Upper lobe of left lung (tissue), 6 donors: ENCODE data around the gene OR51S1. TPM values are rescaled to one million over a fixed set of nuclear protein-coding genes. Genes with fewer than 3 reads are reported as not detected.

Experiments
- ATAC-seq, 2 donors: fragments of 200-7000 bp; cut with Tn5 transposase; one replicate each; pipeline ENCODE4 v1.9.1; 2022; ENCODE audit warnings: mild to moderate bottlenecking in 2 of 2, moderate library complexity in 2 of 2; ENCODE audit not compliant: low FRiP score in 2 of 2
- DNase-seq, 2 donors: peaks; one replicate each; pipeline ENCODE4 v3.0.0-alpha.2; 2019 to 2020
- H3K27ac ChIP-seq, 4 donors: fragments of 200-600 bp; sonication (generic); one replicate each; pipeline ENCODE4 v1.5.1; 2016 to 2019
- H3K27me3 ChIP-seq, 4 donors: fragments of 200-600 bp; sonication (generic); one replicate each; pipeline ENCODE4 v1.5.1; 2017 to 2019
- H3K36me3 ChIP-seq, 4 donors: fragments of 200-600 bp; sonication (generic); one replicate each; pipeline ENCODE4 v1.5.1; 2016 to 2019
- H3K4me1 ChIP-seq, 4 donors: fragments of 200-600 bp; sonication (generic); one replicate each; pipeline ENCODE4 v1.5.1; 2018 to 2019
- H3K4me3 ChIP-seq, 4 donors: fragments of 200-600 bp; sonication (generic); one replicate each; pipeline ENCODE4 v1.5.1; 2017 to 2019; ENCODE audit warnings: mild to moderate bottlenecking in 2 of 4, moderate library complexity in 1 of 4
- H3K9me3 ChIP-seq, 4 donors: fragments of 200-600 bp; sonication (generic); one replicate each; pipeline ENCODE4 v1.5.1; 2018 to 2019
- CTCF ChIP-seq, 6 experiments: fragments of 450-650 bp in 4 of 6; fragments of 200-600 bp in 2 of 6; sonication (generic) in 2 of 6; IDR thresholded peaks; one replicate each; pipeline ENCODE4 v1.5.1; 2016 to 2019; ENCODE audit warnings: antibody characterized with exemption in 6 of 6
- EP300 ChIP-seq, 4 donors: sonication (generic); formaldehyde crosslinking; IDR thresholded peaks; one replicate each; pipeline ENCODE4 v1.5.1; 2017; ENCODE audit warnings: antibody characterized with exemption in 4 of 4, control low read depth in 2 of 4
- POLR2A ChIP-seq, 4 donors: fragments of 450-650 bp; IDR thresholded peaks; one replicate each; pipeline ENCODE4 v1.5.1; 2016 to 2017; ENCODE audit warnings: antibody characterized with exemption in 4 of 4, mild to moderate bottlenecking in 2 of 4
- POLR2AphosphoS5 ChIP-seq, 2 donors: sonication (generic); formaldehyde crosslinking; IDR thresholded peaks; one replicate each; pipeline ENCODE4 v1.5.1; 2017; ENCODE audit warnings: antibody characterized with exemption in 2 of 2
- WGBS, 2 donors: methylation state at CpG; one replicate each; pipeline ENCODE4 v1.1.5; 2017 to 2018; 5-methylcytosine and 5-hydroxymethylcytosine counted together
- total RNA-seq, 6 donors: library from RNA; depleted of rRNA in 4 of 6; stranded (reverse); fragments of >200 nt in 4 of 6; gene quantifications; one replicate each; pipeline versions ENCODE4 v1.1.0 to v1.2.1, GENCODE V29; 2016 to 2021
- donor health status: DM: no; HTN: no; CAD: no; lungs with moderate emphysema.
- donor health status: DM: no; HTN: yes; CAD: no; lungs with severe emphysema.

OR51S1 gene
- total RNA-seq, 6 donors from 2014 or later: not detected

- Histone ChIP-seq H3K9me3 (no peaks in the 10 kb centered on the region), H3K4me3 (no peak overlapping the region), H3K27ac (no peak overlapping the region), H3K27me3 (no peaks in the 10 kb centered on the region), H3K4me1 (no peaks in the 10 kb centered on the region), H3K36me3 (no peaks in the 10 kb centered on the region)
- 55 to 71% methylated on average over 3 of the region's 3 CpGs for WGBS, 2 donors
- ATAC-seq (no peak), DNase-seq (no peak)
- TF ChIP-seq EP300 (IDR thresholded peaks at IDR 0.05) (no peak), POLR2A (IDR thresholded peaks at IDR 0.05) (no peak), POLR2AphosphoS5 (IDR thresholded peaks at IDR 0.05) (no peak), CTCF (IDR thresholded peaks at IDR 0.05) (no peak)
These were observed 37.2 kb upstream of the OR51S1 start for GRCh38 chr11:4886186-4886585.

- H3K27me3 ChIP-seq: no peaks in the 10 kb centered on the region
- no peaks in the 10 kb centered on the region for H3K36me3 ChIP-seq
- H3K4me1 ChIP-seq: no peaks in the 10 kb centered on the region
- no peak overlapping the region for H3K27ac ChIP-seq
- no peak overlapping the region for H3K4me3 ChIP-seq
- H3K9me3 ChIP-seq: no peaks in the 10 kb centered on the region
- WGBS, 2 donors: 83 to 87% methylated on average over 3 of the region's 3 CpGs
- no peak for ATAC-seq
- TF ChIP-seq CTCF (IDR thresholded peaks at IDR 0.05): no peak
- no peak for TF ChIP-seq EP300 (IDR thresholded peaks at IDR 0.05)
- TF ChIP-seq POLR2A (IDR thresholded peaks at IDR 0.05): no peak
- TF ChIP-seq POLR2AphosphoS5 (IDR thresholded peaks at IDR 0.05): no peak
- no peak for DNase-seq
These were observed 35.4 kb upstream of the OR51S1 start for GRCh38 chr11:4884361-4884760.

GRCh38 chr11:4882543-4882942 is 33.5 kb upstream of the OR51S1 start:
- Histone ChIP-seq H3K27ac (no peak overlapping the region), H3K4me1 (no peaks in the 10 kb centered on the region), H3K4me3 (no peak overlapping the region), H3K36me3 (no peaks in the 10 kb centered on the region), H3K27me3 (no peaks in the 10 kb centered on the region), H3K9me3 (no peaks in the 10 kb centered on the region)
- 75 to 80% methylated on average over 5 of the region's 5 CpGs for WGBS, 2 donors
- DNase-seq (no peak), ATAC-seq (no peak)
- TF ChIP-seq POLR2AphosphoS5 (IDR thresholded peaks at IDR 0.05) (no peak), EP300 (IDR thresholded peaks at IDR 0.05) (no peak), CTCF (IDR thresholded peaks at IDR 0.05) (no peak), POLR2A (IDR thresholded peaks at IDR 0.05) (no peak)

GRCh38 chr11:4881860-4882500 is 33.0 kb upstream of the OR51S1 start, which contains the start of gene OR51T1:
OR51T1 (plus strand) TSS chr11:4881900; CDS start chr11:4881900, 0 bp downstream.
- no peak within 1 kb of the TSS for H3K27ac ChIP-seq
- DNase-seq (no peak), ATAC-seq (no peak)
- no peaks in the 10 kb centered on the region for H3K36me3 ChIP-seq
- no peaks in the 10 kb centered on the region for H3K27me3 ChIP-seq
- TF ChIP-seq POLR2AphosphoS5 (IDR thresholded peaks at IDR 0.05): no peak
- TF ChIP-seq POLR2A (IDR thresholded peaks at IDR 0.05): no peak
- no peak for TF ChIP-seq EP300 (IDR thresholded peaks at IDR 0.05)
- no peak for TF ChIP-seq CTCF (IDR thresholded peaks at IDR 0.05)
- no peak within 1 kb of the TSS for H3K4me3 ChIP-seq
- 67 to 77% methylated on average over 8 of the region's 8 CpGs for WGBS, 2 donors
- H3K9me3 ChIP-seq: no peaks in the 10 kb centered on the region
- no peaks in the 10 kb centered on the region for H3K4me1 ChIP-seq

GRCh38 chr11:4881188-4881587 is 32.2 kb upstream of the OR51S1 start:
- no peaks in the 10 kb centered on the region for H3K36me3 ChIP-seq
- H3K4me1 ChIP-seq: no peaks in the 10 kb centered on the region
- H3K27me3 ChIP-seq: no peaks in the 10 kb centered on the region
- WGBS, 2 donors: 81 to 82% methylated on average over 4 of the region's 4 CpGs
- no peak overlapping the region for H3K4me3 ChIP-seq
- TF ChIP-seq POLR2AphosphoS5 (IDR thresholded peaks at IDR 0.05) (no peak), EP300 (IDR thresholded peaks at IDR 0.05) (no peak), CTCF (IDR thresholded peaks at IDR 0.05) (no peak), POLR2A (IDR thresholded peaks at IDR 0.05) (no peak)
- DNase-seq: no peak
- H3K27ac ChIP-seq: no peak overlapping the region
- H3K9me3 ChIP-seq: no peaks in the 10 kb centered on the region
- ATAC-seq: no peak
